MV-4-11 (cell line): Measurements from ENCODE around the gene IFNGR2.
"Not testable (repeated sequence)": the region's sequence is repeated elsewhere in the genome, so short reads cannot be mapped to it uniquely, and the experiment has no call there.

Experiments
- DNase-seq: peaks from one replicate; lab custom pipeline; 2025; lab: John Stamatoyannopoulos, UW

The IFNGR2 gene

GRCh38 chr21:33402001-33402979 is 923 bp upstream of the IFNGR2 start:
- peak; percentile 97 for DNase-seq

DNA sequence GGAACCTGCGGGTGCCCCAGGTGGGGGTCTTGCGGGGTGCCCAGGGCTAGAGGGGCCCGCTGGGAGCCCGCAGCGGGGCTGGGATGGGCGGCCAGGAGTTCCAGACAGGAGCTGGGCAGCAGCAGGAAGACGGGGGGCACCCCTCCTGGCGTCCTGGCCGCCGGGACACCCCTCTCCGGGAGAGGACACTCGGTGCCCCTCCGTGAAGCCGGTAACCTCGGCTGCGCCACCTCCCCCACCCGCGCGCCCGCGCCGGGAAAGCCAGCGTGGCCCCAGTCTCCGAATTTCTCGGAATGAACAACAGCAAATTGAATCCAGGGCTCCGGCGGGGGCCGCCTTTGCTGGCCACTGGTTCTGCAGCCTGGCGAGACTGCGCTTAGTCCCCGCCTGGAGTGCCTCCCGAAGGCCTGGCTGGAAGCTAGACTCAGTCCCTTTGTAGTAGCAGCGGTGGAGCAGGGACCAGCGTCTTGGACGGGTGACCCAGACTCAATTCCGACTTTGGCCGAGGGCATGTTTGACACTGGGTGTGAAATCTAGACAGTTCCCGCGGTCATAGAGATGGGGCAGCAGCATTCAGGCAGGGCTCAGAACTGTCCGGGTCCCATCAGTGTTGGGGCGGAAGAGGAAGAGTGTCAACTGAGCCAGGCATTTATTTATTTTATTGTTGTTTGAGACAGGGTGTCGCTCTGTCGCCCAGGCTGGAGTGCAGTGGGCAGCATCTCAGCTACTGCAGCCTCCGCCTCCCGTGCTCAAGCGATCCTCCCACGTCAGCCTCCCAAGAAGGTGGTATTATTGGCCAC is 773 bp downstream of the IFNGR2 start:
- peak; percentile 47 for DNase-seq

DNA sequence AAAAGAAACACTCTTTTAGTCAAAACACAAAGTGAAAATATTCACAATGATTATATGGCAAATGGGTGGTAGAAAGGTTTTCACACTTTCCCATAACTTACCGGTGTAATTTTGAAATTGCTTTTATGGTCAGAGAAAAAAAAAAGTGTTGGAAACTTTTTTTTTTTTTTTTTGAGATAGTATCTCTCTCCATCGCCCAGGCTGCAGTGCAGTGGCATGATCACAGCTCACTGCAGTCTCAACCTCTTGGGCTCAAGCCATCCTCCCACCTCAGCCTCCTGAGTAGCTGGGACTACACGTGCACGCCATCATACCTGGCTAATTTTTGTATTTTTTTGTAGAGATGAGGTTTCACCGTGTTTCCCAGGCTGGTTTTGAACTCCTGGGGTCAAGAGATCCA is 3.3 kb downstream of the IFNGR2 start:
- DNase-seq: no peak

GRCh38 chr21:33411949-33412430 is 8.8 kb downstream of the IFNGR2 start:
- DNase-seq: no peak

DNA sequence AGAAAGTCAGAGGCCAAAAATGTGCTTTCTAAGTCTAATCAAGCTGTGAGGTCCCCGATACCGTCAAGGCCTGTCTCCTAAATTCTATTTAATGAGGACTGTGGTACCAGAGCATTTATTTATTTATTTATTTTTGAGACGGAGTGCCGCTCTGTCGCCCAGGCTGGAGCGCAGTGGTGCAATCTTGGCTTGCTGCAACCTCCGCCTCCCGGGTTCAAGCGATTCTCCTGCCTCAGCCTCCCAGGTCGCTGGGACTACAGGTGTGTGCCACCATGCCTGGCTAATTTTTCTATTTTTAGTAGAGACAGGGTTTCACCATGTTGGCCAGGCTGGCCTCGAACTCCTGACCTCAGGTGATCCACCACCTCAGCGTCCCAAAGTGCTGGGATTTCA is 9.2 kb downstream of the IFNGR2 start:
- DNase-seq: not testable (repeated sequence)

GRCh38 chr21:33412832-33413519 is 9.8 kb downstream of the IFNGR2 start:
- DNase-seq: no peak

DNA sequence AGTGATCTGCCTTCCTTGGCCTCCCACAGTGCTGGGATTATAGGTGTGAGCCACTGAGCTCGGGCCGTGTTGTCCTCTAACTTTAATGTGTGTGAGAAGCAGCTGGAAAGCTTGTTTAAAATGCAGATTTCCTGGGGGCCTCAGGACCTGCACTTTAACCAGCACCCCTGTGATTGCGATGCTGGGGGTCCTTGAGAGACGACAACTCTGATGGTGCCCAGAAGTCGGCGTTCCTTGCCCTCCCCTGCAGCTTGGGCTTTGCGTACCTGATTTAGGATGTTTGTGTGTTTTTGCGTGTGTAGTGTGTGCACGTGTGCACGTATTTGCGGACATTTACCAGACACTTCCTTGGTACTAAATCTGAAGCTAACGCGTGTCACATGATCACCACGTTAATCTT is 10.9 kb downstream of the IFNGR2 start:
- DNase-seq: no peak

DNA sequence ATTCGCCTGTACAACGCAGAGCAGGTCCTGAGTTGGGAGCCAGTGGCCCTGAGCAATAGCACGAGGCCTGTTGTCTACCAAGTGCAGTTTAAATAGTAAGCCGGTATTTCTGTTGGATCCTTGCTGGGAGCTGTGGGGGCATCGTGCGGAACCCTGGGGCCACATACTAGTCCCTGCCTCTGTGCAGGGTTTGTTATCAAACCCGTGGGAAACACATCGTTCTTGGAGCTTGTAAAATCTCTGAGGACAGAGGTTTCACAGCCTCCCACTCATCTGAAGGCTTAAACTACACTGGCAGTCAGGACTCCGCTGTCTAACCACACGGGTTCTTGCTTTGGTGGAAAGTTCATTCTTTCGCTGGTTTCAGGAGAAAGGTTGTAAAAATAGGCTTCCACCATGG is 11.7 kb downstream of the IFNGR2 start:
- no peak for DNase-seq

DNA sequence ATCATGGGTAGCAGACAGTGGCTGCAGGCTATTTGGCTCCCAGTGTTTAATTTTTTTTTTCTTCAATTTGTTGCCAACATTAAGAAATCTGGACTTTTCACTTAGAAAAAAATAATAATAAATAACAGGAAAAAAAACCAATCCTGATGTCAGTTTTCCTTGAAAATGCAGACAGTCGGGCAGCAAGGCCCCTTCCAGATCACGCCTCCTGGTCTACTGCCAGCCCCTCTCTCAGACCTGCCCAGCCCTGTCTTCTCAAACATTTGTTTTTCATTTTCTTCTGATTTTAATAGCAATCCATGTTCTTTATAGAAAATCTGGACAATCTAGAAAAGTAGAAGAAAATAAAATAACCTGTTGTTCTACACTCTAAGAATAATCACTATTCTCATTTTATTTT is 15.5 kb downstream of the IFNGR2 start:
- no peak for DNase-seq

- peak; percentile 4 for DNase-seq
Measured at GRCh38 chr21:33419538-33420123, 16.4 kb downstream of the IFNGR2 start.

- no peak for DNase-seq
Measured at GRCh38 chr21:33421713-33422393, 18.6 kb downstream of the IFNGR2 start.

- DNase-seq: no peak
Measured at GRCh38 chr21:33424214-33424613, 21.0 kb downstream of the IFNGR2 start.

GRCh38 chr21:33425825-33426224 is 22.6 kb downstream of the IFNGR2 start:
- DNase-seq: no peak

DNA sequence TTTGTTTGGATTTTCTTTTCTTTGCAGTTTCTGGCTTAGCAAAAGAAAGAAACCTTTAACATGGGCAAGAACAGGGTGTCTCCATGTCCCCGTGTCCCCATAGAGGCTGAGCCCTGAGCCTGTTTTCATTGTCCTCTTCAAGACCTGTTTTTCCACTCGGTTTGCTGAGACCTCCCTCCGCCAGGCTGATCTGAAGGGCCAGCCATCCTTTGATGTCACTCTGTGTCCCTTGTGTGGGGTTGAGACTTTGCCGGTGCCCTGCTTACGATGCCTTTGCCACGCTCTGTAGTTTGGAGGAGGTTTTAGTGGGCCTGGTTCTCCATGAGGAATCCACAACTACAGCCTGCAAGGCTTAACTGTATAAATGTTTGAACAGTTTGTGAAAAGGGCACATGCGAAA is 23.8 kb downstream of the IFNGR2 start:
- DNase-seq: no peak

DNA sequence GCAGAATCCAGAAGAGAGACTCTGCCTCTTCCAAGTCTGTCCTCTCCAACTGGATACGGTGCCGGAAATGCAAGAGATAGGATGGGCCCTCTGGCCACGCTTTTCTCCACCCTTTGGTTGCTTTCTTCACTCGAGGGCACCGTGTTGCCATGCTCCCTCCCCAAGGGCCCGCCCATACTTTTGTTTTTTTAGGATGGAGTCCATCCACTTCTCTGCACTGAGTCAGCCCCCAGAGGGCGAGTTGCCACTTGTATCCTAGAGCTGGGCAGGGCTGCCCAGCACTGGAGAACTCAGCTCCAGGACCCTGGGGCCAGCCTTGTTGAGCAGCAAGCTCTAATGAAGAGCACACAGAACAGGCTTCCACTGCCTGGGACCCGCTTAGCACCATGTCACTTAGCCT is 25.5 kb downstream of the IFNGR2 start:
- DNase-seq: no peak

GRCh38 chr21:33430858-33431257 is 27.6 kb downstream of the IFNGR2 start:
- DNase-seq: no peak

GRCh38 chr21:33432496-33432895 is 29.3 kb downstream of the IFNGR2 start:
- no peak for DNase-seq

DNA sequence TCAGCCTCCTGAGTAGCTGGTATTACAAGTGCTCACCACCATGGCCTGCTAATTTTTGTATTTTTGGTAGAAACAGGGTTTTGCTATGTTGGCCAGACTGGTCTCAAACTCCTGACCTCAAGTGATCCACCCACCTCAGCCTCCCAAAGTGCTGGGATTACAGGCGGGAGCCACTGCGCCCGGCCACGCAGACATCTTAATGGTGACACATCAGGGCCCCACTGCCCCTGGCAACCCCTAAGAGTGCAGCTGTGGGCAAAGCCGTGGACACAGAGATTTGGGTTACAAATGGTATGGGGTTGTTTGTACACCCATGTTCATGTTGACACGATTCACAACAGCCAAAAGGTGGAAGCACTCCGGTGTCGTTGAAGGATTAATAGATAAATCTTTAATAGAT is 29.8 kb downstream of the IFNGR2 start:
- no peak for DNase-seq

- peak; percentile 99 for DNase-seq
Measured at GRCh38 chr21:33433425-33434114, 30.4 kb downstream of the IFNGR2 start.

DNA sequence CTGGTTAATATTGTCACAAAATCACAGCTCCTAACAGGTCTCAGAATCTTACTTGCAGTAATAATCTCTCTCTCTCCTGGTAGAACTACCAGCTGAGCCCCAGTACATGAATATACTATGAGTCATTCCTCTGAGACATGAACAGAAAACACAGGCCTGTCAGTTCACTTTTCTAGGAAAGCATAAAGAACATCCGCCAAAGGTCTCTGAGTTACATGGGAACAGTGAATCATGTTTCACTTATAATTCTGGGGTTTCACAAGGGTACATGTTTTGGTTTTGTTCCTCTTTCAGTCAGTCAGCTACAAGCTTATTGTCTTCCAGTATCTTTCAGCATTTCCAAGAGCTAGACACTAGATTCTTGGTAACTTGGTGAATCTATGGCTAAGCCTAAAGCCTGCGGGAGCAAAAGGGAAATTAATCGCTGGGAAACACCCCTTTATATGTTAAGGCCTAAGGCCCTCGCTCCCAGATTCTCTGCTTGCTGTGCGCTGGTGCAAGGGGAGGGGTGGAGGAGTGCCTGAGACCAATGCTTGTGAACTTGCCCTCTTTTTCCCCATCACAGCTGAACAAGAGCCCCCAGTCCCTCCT is 31.7 kb downstream of the IFNGR2 start:
- peak; percentile 99 for DNase-seq
